ENCODE measurements around the gene CEBPG.

The CEBPG gene

DNA sequence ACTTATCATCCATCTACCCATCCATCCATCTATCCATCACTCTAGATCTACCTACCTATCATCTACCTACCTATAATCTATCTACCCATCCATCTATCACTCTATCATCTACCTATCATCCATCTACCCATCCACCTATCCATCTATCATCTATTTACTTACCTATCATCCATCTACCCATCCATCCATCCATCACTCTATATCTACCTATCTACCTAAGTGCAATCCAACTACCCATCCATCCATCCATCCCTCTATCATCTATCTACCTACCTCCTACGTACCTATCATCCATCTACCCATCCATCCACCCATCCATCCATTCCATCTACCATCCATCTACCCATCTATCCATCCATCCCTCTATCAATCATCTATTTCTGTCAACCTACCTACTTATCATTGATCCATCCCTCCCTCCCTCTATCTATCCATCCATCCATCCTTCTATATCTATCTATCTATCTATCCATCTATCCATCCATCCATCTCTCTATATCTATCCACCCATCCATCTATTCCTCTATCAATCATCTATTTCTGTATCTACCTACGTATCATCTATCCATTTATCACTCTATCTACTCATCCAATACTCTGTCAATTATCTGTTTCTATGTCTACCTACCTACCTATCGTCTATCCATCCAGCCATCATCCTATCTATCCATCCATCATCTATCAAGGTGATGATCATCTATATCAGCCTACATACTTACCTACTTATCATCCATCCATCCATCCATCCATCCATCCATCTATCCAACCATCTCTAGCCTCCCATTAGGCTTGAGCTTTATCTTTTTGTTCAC, 49.1 kb downstream of the CEBPG start:
- DNase-seq (ENCODE audit: low read depth): no peak

DNA sequence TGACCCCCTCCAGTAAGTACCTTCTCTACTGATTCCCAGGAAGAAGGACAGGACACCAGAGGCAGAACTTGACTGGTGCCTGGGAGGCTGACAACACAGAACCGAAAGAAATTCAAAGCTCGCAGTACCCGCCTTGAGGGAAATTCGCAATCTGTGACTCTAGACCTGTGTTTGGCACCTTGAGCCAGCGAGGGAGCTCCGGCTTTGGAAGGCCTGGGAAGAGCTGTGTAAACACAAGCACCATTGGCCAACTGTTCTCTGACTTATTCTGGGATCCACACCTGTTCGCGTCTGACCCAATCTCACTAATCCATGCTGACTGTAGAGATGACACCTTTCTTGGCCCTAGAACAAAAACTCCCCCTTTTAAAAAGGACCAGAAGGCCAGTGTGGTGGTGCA, 50.7 kb downstream of the CEBPG start:
- DNase-seq (ENCODE audit: low read depth): no peak

GRCh38 chr19:33426621-33427361, 53.3 kb downstream of the CEBPG start:
- DNase-seq (ENCODE audit: low read depth): no peak

GRCh38 chr19:33427801-33428626, 54.5 kb downstream of the CEBPG start:
- no peak for DNase-seq (ENCODE audit: low read depth)

DNA sequence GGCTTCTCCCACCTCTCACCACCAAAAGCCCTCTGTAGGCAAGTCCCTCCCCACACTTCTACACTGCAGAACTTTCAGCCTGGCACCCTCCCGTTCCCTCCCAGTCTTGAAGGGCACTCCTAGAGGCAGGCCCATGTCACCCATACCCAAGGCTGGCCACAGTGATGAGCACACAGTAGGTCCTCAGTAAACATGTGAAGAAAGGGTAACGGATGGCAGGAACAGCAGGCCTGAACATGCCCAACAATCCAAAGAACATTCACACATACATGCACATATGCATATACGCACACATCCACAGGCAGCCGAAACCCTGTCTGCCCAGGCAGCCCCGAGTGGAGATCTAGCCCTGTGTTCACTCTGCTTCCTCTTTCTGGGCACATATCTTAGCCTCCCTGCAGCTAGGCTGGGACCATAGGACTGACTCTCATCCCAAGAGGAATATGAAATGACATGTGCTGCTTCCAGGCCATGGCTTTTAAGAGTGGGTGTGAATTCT, 55.2 kb downstream of the CEBPG start:
- DNase-seq (ENCODE audit: low read depth): no peak

DNA sequence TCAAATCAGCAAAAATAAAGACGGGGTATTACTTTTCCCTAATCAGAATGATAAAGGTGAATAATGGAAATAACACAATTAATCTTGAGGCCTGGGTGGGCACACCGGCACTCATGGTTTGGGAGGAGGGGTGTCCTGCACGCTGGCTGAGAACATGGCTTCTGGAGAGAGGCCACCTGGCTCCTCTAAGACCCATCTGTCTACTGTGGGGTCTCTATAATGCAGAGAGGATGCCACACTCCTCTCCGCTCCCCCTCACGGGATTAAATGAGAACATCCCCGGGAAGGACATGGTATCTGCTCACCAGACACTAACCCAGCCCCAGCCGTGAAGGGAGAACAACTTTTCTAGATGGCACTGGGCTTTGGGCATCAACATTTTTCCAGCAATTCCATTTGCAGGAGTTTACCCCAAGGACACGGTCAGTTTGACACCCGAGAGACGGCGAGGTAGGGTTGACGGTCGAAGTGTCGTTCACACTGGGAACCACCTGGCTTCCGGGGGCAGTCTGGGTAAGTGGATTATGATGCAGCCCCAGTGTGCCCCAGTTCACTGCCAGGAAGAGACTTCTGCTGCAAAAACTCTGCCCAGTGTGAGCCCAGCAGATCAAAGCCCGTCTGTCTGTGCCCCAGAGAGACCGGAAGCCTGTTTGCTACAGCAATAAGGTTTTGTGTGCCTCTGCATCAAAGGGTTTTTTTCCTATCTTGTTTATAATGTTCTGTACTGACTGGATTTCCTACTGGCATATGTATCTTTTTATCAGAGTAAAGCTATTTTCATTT, 56.6 kb downstream of the CEBPG start:
- DNase-seq (ENCODE audit: low read depth): peak; percentile 4

DNA sequence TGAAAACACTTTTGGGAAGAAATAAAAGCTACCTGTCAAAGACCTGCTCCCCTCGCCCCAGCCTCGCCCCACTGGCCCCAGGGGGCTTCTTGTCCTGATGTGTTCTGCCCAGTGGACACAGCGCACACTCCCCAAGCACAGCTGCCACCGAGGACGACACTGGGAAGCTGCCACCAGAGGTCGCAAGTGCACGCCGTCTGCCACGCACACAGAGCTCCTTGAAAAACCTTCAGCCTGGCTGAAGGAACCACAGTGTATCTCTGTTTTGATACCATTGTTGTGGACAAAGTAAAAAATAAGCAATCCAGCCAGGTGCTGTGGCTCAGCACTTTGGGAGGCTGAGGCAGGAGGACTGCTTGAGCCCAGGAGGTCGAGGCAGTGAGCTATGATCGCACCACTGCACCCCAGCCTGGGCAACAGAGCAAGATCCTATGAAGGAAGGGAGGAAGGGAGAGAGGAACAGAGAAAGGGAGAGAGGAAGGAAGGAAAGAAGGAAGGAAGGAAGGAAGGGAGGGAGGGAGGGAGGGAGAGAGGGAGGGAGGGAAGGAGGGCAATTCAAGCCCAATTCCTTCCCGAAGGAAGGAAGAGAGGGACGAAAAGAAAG, 57.3 kb downstream of the CEBPG start:
- DNase-seq (ENCODE audit: low read depth): peak; percentile 32

DNA sequence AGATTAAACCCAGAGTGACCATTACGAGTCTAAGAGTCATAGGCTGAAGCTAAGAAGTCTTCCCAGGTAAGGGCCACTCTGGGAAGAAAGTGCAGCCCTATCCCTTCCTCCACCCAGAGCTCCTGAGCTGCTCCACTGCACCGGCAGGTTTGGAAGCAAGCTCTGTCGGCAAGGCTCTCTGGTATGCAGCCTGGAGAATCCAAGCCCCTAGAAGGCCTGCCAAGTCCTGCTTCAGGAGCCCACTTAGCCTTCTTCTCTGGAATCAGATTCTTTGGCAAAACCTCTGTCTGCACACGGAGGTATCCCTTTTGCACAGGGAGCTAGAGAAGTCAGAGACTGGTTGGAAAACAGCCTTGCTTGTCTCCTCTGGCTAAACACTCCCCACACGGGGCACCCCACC, 58.5 kb downstream of the CEBPG start:
- no peak for DNase-seq (ENCODE audit: low read depth)
